NCI-H526 (cell line): Measurements from ENCODE around the gene KNDC1.
"Not testable (repeated sequence)": the region's sequence is repeated elsewhere in the genome, so short reads cannot be mapped to it uniquely, and the experiment has no call there.

Experiments used
- DNase-seq, 2 experiments: peaks; one replicate each; lab custom pipeline; 2025; lab: John Stamatoyannopoulos, UW

KNDC1 gene

GRCh38 chr10:133126431-133127290 is 33.4 kb upstream of the KNDC1 start:
- no peak for DNase-seq

GRCh38 chr10:133127291-133128125 is 32.5 kb upstream of the KNDC1 start:
- no peak for DNase-seq

GRCh38 chr10:133128126-133129070 is 31.6 kb upstream of the KNDC1 start:
- no peak for DNase-seq

DNA sequence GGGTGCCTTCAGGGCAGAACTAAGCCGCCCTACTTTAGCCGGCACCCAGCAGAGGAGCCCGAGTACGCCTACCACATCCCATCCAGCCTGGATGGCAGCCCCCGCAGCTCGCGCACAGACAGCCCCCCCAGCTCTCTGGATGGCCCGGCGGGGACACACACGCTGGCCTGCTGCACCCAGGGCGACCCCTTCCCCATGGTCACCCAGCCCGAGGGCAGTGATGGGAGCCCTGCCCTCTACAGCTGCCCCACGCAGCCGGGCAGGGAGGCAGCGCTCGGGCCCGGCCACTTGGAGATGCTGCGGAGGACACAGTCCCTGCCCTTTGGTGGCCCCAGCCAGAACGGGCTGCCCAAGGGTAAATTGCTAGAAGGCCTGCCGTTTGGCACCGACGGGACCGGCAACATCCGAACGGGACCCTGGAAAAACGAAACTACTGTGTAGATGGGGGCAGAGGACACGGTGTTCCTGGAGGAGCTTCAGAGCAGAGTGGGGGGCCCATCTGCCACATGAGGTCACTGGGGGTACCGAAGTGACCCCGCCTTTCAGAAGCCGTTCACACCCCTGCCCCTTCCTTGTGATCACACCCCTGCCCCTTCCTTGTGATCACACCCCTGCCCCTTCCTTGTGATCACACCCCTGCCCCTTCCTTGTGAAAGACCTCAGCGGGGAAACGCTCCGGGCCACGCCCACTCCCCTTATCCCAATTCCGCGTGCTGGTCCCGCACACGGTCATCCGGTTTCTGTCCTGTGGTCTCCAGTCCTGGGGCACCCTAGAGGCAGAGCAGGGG is 30.8 kb upstream of the KNDC1 start:
- no peak for DNase-seq

- DNase-seq: no peak
Measured at GRCh38 chr10:133129859-133130495, 30.0 kb upstream of the KNDC1 start.

DNA sequence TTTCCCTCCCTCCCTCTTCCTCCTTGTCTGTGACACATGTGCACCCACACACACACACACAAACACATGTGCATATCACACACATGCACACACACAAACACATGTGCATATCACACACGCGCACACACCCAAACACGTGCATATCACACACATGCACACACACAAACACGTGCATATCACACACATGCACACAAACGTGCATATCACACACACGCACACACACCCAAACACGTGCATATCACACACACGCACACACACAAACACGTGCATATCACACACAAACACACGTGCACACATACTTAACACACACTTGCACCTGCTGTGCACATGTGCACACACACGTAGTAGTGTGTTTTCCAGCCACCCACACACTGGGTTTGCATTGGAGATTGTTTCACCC is 29.4 kb upstream of the KNDC1 start:
- no peak for DNase-seq

DNA sequence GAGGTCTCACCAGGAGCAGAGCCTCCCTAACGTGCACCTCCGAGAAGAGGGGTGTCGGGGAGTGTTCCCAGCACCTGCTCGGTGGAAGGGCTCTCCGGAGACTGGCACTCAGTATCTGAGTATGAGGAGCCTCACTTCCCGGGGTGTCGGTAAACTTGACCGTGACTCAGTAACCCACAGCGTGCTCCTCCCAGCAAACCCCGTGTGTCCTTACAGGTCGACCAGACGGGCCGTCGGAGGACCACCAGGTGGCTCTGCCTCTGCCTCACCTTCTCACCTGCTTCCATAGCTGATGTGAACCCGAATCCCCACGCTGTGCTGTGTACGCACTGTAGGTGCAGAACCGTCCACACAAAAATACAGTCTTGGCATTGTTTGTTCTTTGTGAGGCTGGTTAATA is 29.0 kb upstream of the KNDC1 start:
- no peak for DNase-seq

- no peak for DNase-seq
Measured at GRCh38 chr10:133131734-133132472, 28.1 kb upstream of the KNDC1 start.

DNA sequence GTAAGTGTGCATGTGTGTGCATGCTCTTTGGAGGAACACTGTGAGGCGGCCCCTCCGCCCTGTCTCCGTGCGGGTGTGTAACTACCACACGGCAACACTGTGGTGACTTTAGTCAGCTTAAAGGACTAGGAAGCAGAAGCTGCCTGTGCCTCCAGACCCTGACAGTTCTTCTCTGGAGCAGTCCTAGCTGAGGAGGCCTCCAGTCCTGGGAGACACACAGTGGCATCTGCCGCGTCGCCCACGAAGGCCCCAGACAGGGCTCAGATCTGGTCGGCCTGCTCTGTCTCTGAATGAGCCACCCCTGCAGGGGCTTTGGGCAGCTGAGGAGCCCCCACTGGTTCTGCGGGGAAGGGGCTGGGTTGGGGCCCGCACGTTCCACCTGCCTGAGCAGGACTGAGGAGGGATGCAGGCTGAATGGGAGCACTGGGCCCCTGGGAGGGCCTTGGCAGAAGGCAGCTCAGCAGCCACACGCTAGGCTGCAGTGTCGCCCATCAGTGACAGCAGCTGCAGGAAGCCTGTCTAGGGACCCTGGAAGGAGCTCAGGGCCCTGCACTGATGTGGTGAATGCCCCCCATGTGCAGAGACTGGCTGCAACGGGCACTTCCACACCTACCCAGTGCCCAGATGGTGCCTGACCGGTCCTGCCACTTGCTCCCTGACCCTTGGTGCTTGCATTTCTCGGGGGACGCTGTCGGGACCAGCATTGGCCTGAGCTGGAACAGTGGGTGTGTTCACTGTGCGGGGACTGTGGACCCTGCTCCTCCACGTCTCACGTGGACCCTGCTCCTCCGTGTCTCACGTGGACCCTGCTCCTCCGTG is 27.3 kb upstream of the KNDC1 start:
- DNase-seq: no peak

DNA sequence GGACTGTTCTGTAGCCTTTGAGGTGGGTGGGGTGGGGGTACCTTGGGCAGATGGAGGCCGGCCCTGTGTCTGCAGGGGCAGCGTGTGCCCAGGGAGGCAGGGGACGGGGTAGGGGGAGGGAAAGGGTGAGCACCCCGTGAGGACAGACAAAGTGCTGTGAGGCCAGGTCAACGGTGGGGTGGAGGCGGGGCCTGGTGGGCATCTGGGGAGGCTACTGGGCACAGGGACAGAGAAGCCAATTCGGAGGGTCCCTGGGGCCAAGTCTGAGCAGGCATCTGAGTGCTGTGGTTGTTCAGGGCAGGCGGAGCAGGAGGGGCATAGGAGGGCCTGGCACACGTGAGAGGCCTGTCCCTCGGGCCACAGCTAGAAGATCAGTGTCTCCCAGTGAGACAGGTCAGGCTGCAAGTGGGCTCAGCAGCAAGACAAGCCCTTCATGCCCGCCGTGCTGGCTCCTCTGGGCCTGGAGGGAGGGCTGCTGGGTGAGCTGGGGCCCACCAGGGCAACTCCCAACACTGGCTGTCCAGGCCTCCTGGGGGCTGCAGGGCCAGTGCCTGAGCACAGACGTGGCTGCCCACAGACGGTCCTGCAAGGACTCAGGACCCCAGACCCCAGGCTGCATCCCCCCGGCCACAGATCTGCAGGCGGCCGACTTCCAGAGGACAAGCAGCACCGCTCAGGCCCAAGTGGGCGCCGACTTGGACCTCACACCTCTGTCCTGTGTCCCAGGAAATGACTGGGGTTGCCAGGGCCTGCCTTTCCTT is 26.4 kb upstream of the KNDC1 start:
- no peak for DNase-seq

DNA sequence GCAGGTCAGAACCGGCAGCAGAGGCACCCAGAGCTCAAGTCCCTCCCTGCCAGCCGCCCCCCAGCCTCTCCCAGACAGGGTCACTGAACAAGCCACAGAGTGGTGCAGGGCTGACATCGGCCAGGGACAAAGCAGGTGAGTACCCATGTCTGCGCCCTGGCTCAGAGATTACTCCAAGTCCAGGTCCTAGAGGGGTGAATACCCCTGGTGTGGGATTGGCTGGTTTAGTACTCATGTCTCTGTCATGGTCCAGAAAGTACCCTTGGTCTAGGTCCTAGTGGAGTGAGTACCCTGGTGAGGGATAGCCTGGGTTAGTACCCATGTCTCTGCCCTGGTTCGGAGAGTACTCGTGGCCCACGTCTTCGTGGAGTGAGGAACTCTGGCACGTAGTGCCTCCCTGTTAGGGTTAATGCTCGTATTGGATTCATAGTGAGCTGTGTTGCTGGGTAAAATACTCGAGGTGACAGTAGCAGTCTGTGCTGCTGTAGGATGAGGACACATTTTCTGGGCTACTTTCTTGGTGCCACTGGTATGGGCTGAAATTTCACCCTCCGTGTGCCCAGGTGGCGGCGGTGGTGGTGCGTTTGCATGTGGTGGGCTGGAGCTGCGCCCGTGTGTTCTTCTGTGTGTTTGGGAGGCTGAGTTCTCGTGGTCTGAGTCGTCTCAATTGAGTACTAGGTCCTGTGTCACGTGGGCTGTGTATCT is 25.5 kb upstream of the KNDC1 start:
- no peak for DNase-seq

DNA sequence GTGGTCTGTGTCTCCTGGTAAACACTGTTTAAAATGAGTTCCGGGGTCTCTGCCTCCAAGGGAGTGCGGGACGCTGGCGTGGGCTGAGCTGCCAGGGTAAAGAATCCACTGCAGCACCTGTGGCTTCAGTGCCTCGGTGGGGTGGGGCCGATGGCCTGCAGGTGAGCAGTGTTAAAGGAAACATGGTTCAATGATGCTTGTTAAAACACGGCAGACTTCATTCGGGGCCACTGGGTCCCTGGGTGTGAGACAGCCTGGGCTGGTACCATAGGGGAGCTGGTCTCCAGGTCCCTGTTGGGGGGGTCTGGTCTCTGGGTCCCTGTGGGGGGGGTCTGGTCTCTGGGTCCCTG is 24.9 kb upstream of the KNDC1 start:
- no peak for DNase-seq

GRCh38 chr10:133137486-133138145 is 22.4 kb upstream of the KNDC1 start:
- not testable (repeated sequence) for DNase-seq

- no peak for DNase-seq
Measured at GRCh38 chr10:133139551-133140065, 20.4 kb upstream of the KNDC1 start.

DNA sequence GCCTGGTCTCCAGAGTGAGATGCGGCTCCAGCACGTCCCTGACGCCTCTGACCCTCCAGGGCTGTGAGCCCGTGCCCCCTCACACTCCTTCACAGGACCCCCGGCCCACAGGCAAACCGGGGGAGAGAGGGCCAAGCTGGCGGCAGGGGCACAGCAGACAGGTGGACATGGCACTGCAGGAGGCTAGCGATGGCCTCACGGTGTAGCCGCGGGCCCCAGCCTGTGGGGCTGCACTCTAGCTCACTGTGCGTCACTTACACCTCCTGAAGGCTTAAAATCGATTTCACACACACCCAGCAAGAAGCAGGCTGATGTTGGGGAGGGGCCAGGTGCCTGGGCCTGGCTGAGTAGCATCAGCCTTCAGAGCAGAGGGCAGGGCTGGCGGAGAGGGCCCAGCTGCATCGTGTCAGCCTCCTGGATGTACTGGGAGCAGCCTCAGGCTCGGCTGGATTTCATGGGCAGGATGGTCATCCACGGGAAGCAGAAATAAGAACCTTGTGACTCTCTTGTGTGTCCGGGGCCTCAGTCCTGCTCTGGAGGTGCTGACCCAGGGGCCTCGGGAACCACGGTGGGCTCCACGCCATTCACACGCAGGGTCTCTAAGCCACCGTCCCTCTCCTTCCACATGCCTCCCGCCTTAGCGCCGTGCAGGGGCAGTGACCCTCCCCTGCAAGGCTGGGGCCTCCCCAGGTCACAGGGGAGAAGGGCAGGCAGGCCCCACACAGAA is 19.4 kb upstream of the KNDC1 start:
- no peak for DNase-seq
